Panc1 (cell line): ENCODE results near the gene C17orf50.

Experiments used
- POLR2AphosphoS5 ChIP-seq: IDR thresholded peaks from 2 replicates; pipeline ENCODE4 v1.6.1; 2012; ENCODE audit warnings: mild to moderate bottlenecking, low read depth, low read length, moderate library complexity
- TCF7L2 ChIP-seq: IDR thresholded peaks from 2 replicates; pipeline ENCODE4 v1.6.1; 2011; ENCODE audit warnings: mild to moderate bottlenecking, low read depth, low read length, inconsistent platforms
- TF ChIP-seq, protein P1 (sequence below): fragments of 450-650 bp; IDR thresholded peaks from 2 replicates; pipeline ENCODE4 v1.5.1; 2017; ENCODE audit warnings: mild to moderate bottlenecking
- TF ChIP-seq, protein P2 (sequence below), 2 experiments: IDR thresholded peaks; 2 replicates each; pipeline ENCODE4 v1.6.1; 2011 to 2012; ENCODE audit warnings: low read depth in 2 of 2, control low read depth in 1 of 2, low read length in 1 of 2, mild to moderate bottlenecking in 1 of 2, moderate library complexity in 1 of 2; ENCODE audit not compliant: insufficient read depth in 1 of 2

DNA sequence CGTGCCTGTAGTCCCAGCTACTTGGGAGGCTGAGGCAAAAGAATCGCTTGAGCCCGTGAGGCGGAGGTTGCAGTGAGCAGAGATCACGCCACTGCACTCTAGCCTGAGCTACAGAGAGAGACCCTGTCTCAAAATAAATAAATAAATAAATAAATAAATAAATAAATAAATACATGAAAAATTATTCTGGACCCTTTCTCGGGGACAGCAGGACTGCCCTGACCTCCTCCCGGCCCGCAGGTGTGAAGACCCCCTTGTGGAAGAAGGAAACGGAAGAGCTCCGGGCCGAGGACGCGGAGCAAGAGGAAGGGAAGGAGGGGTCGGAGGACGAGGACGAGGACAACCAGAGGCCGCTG lies 3.1 kb downstream of the C17orf50 start:
- TF ChIP-seq, protein P1, sequence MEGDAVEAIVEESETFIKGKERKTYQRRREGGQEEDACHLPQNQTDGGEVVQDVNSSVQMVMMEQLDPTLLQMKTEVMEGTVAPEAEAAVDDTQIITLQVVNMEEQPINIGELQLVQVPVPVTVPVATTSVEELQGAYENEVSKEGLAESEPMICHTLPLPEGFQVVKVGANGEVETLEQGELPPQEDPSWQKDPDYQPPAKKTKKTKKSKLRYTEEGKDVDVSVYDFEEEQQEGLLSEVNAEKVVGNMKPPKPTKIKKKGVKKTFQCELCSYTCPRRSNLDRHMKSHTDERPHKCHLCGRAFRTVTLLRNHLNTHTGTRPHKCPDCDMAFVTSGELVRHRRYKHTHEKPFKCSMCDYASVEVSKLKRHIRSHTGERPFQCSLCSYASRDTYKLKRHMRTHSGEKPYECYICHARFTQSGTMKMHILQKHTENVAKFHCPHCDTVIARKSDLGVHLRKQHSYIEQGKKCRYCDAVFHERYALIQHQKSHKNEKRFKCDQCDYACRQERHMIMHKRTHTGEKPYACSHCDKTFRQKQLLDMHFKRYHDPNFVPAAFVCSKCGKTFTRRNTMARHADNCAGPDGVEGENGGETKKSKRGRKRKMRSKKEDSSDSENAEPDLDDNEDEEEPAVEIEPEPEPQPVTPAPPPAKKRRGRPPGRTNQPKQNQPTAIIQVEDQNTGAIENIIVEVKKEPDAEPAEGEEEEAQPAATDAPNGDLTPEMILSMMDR, result no peak
- TF ChIP-seq, protein P2, sequence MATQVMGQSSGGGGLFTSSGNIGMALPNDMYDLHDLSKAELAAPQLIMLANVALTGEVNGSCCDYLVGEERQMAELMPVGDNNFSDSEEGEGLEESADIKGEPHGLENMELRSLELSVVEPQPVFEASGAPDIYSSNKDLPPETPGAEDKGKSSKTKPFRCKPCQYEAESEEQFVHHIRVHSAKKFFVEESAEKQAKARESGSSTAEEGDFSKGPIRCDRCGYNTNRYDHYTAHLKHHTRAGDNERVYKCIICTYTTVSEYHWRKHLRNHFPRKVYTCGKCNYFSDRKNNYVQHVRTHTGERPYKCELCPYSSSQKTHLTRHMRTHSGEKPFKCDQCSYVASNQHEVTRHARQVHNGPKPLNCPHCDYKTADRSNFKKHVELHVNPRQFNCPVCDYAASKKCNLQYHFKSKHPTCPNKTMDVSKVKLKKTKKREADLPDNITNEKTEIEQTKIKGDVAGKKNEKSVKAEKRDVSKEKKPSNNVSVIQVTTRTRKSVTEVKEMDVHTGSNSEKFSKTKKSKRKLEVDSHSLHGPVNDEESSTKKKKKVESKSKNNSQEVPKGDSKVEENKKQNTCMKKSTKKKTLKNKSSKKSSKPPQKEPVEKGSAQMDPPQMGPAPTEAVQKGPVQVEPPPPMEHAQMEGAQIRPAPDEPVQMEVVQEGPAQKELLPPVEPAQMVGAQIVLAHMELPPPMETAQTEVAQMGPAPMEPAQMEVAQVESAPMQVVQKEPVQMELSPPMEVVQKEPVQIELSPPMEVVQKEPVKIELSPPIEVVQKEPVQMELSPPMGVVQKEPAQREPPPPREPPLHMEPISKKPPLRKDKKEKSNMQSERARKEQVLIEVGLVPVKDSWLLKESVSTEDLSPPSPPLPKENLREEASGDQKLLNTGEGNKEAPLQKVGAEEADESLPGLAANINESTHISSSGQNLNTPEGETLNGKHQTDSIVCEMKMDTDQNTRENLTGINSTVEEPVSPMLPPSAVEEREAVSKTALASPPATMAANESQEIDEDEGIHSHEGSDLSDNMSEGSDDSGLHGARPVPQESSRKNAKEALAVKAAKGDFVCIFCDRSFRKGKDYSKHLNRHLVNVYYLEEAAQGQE (IDR thresholded peaks at IDR 0.05; ENCODE audit: insufficient read depth in 1 of 2, low read depth in 2 of 2, low read length in 1 of 2), result no peak
- TF ChIP-seq TCF7L2, result no peak
- TF ChIP-seq POLR2AphosphoS5, result no peak
